ENCODE data around the gene LAMA2. TPM values are rescaled to one million over a fixed set of nuclear protein-coding genes. Genes with fewer than 3 reads are reported as not detected.

The LAMA2 gene
- total and polyA plus RNA-seq, 7 experiments from 2014 or later, result 0.02 to 0.59 (median 0.35) TPM; not detected in 4

DNA sequence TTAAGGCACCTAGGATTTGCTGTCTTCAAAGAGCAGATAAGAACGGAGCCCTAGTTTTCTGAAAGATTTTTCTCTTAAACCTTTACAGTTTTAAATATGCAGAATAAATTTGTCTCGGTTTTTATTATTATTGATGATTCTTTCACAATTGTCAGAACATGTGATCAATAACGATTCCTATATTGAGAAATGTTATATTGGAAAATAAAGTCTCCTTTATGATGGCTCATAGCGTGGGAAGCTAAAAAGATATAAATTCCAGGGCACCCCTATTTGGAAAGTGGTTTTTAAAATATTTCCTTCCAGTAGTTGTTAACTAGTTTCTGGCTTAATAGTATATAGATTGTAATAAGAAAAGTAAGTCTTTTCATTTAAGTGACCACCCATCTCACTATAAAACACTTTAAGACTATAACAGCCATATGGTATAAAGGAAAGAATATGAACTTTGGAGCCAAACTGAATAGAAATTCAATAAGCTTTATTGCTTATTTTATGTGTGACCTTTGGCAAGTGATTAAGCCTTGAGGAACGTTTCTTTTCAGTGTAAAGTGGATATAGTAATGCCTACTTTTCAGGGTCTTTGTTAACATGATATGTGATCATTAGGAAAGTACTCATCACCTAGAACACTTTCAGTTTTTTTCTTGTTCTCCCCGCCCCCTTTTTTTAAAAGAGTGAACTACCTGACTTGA is 369.6 kb downstream of the LAMA2 start:
- ChIA-PET CTCF (interaction anchor here (0.6 to 1.6 kb wide), 3 partner anchors 12 to 1397 kb away, joined by 3 to 4 read pairs (median 4); no protein-coding TSS in a partner anchor), POLR2A (no interaction called here)
- H3K9me3 ChIP-seq (ENCODE audit: control insufficient read depth in 2 of 3, low read length in 3 of 3), result no peaks in the 10 kb centered on the region
- H3K36me3 ChIP-seq (ENCODE audit: control insufficient read depth in 2 of 3, insufficient read depth in 3 of 3, low read length in 3 of 3), result no peaks in the 10 kb centered on the region
- H3K27ac Mint-ChIP-seq, result no peak overlapping the region
- no peaks in the 10 kb centered on the region for H3K4me1 ChIP-seq (ENCODE audit: control insufficient read depth in 2 of 2, insufficient read depth in 2 of 2, low read length in 2 of 2)
- no peaks in the 10 kb centered on the region for H3K9me3 Mint-ChIP-seq
- no peak overlapping the region for H3K27ac ChIP-seq (ENCODE audit: low read depth, low read length)
- no peak overlapping the region for H3K4me3 ChIP-seq (ENCODE audit: low read length)
- peaks cover 0 to 8% (median 0%) of the 10 kb centered on the region in 7 donors for H3K4me1 Mint-ChIP-seq
- no peak for DNase-seq
- intact Hi-C loops (cut with micrococcal nuclease), result loop anchor here (1.0 to 5.0 kb wide), 4 partner anchors 527 to 1785 kb away; no protein-coding TSS in a partner anchor
- H3K36me3 Mint-ChIP-seq, result no peaks in the 10 kb centered on the region
- no peaks in the 10 kb centered on the region for H3K27me3 ChIP-seq (ENCODE audit: control insufficient read depth in 2 of 2, insufficient read depth in 2 of 2, low read length in 2 of 2)
- H3K27me3 Mint-ChIP-seq, result peaks cover 10 to 44% (median 25%) of the 10 kb centered on the region in 5 donors
- no peak for ATAC-seq
- H3K4me3 Mint-ChIP-seq, result no peak overlapping the region

DNA sequence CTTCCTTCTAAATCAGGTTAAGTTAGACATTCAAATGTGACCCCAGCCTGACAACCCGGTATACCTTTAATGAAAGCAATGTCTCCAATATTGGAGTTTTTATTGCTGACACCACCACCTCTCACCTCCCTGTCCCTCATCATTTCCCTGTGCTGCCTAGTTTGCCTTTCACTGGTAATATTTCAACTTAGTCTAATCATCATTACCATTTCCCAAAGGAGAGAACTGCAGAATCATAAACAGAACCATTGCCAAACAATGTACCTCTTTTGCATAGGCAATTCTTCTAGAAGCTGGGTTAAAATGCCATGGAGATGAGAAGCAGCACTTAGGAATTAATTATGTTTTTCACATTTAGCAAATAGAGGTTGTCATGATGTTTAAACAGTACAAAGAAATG is 370.3 kb downstream of the LAMA2 start:
- no peaks in the 10 kb centered on the region for H3K9me3 ChIP-seq (ENCODE audit: control insufficient read depth in 2 of 3, low read length in 3 of 3)
- ChIA-PET CTCF (interaction anchor here (1.6 kb wide), 1 partner anchor 12 kb away, joined by 4 read pairs; no protein-coding TSS in a partner anchor), POLR2A (no interaction called here)
- H3K4me3 ChIP-seq (ENCODE audit: low read length), result no peak overlapping the region
- H3K27me3 Mint-ChIP-seq, result peaks cover 10 to 49% (median 20%) of the 10 kb centered on the region in 5 donors
- no peak overlapping the region for H3K4me3 Mint-ChIP-seq
- no peaks in the 10 kb centered on the region for H3K9me3 Mint-ChIP-seq
- peaks cover 0 to 8% (median 0%) of the 10 kb centered on the region in 7 donors for H3K4me1 Mint-ChIP-seq
- intact Hi-C loops (cut with micrococcal nuclease), result loop anchor here in 1 of 2 donors (5.0 kb wide), 2 partner anchors 1401 to 1786 kb away; no protein-coding TSS in a partner anchor
- no peaks in the 10 kb centered on the region for H3K36me3 ChIP-seq (ENCODE audit: control insufficient read depth in 2 of 3, insufficient read depth in 3 of 3, low read length in 3 of 3)
- no peaks in the 10 kb centered on the region for H3K27me3 ChIP-seq (ENCODE audit: control insufficient read depth in 2 of 2, insufficient read depth in 2 of 2, low read length in 2 of 2)
- no peak for ATAC-seq
- H3K27ac Mint-ChIP-seq, result no peak overlapping the region
- H3K4me1 ChIP-seq (ENCODE audit: control insufficient read depth in 2 of 2, insufficient read depth in 2 of 2, low read length in 2 of 2), result no peaks in the 10 kb centered on the region
- no peaks in the 10 kb centered on the region for H3K36me3 Mint-ChIP-seq
- no peak for DNase-seq
- H3K27ac ChIP-seq (ENCODE audit: low read depth, low read length), result no peak overlapping the region

DNA sequence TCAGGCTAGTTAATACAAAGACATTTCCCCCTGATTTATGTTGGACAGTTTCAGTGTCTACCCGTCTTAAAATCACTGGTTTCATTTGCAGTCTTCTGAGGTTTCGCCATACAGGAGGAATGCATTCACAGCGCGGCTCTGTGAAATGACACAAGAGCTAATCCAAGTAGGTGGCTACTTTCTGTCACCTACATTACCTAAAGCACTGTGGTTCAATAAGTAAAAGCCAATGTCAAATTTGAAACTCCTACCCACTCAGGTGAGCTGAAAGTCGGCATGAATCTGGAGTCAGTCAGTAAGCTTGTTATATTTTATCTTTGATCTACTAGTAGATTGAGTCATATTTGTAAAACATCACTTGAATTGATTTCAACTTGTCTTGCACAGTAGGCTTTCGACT is 370.8 kb downstream of the LAMA2 start:
- Histone ChIP-seq H3K36me3 (ENCODE audit: control insufficient read depth in 2 of 3, insufficient read depth in 3 of 3, low read length in 3 of 3) (no peaks in the 10 kb centered on the region), H3K4me1 (ENCODE audit: control insufficient read depth in 2 of 2, insufficient read depth in 2 of 2, low read length in 2 of 2) (no peaks in the 10 kb centered on the region), H3K4me3 (ENCODE audit: low read length) (no peak overlapping the region), H3K27me3 (ENCODE audit: control insufficient read depth in 2 of 2, insufficient read depth in 2 of 2, low read length in 2 of 2) (no peaks in the 10 kb centered on the region), H3K27ac (ENCODE audit: low read depth, low read length) (no peak overlapping the region), H3K9me3 (ENCODE audit: control insufficient read depth in 2 of 3, low read length in 3 of 3) (no peaks in the 10 kb centered on the region)
- DNase-seq (no peak), ATAC-seq (no peak)
- H3K27ac Mint-ChIP-seq, result no peak overlapping the region
- no peaks in the 10 kb centered on the region for H3K36me3 Mint-ChIP-seq
- peaks cover 9 to 50% (median 18%) of the 10 kb centered on the region in 5 donors for H3K27me3 Mint-ChIP-seq
- ChIA-PET POLR2A (no interaction called here), CTCF (no interaction called here)
- H3K4me1 Mint-ChIP-seq, result peaks cover 0 to 8% (median 0%) of the 10 kb centered on the region in 7 donors
- H3K4me3 Mint-ChIP-seq, result no peak overlapping the region
- no peaks in the 10 kb centered on the region for H3K9me3 Mint-ChIP-seq
- intact Hi-C loops (cut with micrococcal nuclease), result loop anchor here in 1 of 2 donors (5.0 kb wide), 2 partner anchors 1401 to 1786 kb away; no protein-coding TSS in a partner anchor

DNA sequence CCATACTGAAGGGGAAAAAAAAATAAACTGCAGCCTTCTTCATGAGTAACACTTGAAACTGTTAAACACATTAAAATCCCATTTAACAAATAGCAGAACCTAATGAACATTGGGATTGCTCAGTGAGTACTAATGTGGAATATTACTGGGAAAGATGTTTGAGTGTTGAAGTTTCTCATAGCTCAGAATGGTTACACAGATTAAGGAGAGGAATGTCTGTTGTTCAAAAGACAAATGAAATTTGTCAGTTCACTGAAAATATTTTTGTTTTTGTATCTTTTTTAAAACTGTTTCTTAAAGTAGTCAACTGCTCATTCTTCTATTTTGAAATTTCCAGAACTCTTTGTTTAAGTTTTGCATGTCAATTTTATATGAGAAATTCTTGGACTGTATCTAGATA is 374.3 kb downstream of the LAMA2 start:
- H3K27me3 ChIP-seq (ENCODE audit: control insufficient read depth in 2 of 2, insufficient read depth in 2 of 2, low read length in 2 of 2), result no peaks in the 10 kb centered on the region
- H3K4me1 Mint-ChIP-seq, result peaks cover 0 to 4% (median 0%) of the 10 kb centered on the region in 7 donors
- no peaks in the 10 kb centered on the region for H3K9me3 Mint-ChIP-seq
- no peak overlapping the region for H3K27ac Mint-ChIP-seq
- no peak overlapping the region for H3K27ac ChIP-seq (ENCODE audit: low read depth, low read length)
- intact Hi-C loops (cut with micrococcal nuclease), result no loop called here
- H3K9me3 ChIP-seq (ENCODE audit: control insufficient read depth in 2 of 3, low read length in 3 of 3), result no peaks in the 10 kb centered on the region
- H3K4me1 ChIP-seq (ENCODE audit: control insufficient read depth in 2 of 2, insufficient read depth in 2 of 2, low read length in 2 of 2), result no peaks in the 10 kb centered on the region
- CTCF ChIA-PET, result no interaction called here
- H3K4me3 ChIP-seq (ENCODE audit: low read length), result no peak overlapping the region
- H3K36me3 ChIP-seq (ENCODE audit: control insufficient read depth in 2 of 3, insufficient read depth in 3 of 3, low read length in 3 of 3), result no peaks in the 10 kb centered on the region
- POLR2A ChIA-PET, result no interaction called here
- no peak overlapping the region for H3K4me3 Mint-ChIP-seq
- DNase-seq (no peak), ATAC-seq (no peak)
- peaks cover 5 to 36% (median 6%) of the 10 kb centered on the region in 5 donors for H3K27me3 Mint-ChIP-seq
- H3K36me3 Mint-ChIP-seq, result no peaks in the 10 kb centered on the region

DNA sequence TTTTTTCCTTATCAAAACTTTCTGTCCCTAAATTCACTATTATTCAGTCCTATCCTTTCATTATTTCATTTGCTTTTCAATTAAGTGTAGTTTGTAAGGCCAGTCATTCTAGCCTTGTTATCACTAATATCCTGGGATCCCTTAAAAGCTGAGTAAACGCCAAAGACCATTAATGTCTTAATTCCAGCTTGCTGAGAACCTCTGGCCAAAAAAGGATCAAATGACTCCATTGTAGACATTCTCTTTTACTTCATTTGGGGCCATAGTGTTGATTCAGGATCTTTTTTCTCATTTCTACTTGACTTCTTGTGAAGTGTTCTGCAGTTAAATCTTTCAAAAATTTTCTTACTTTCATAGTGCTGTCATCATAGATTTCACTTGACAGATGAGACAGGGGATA is 379.7 kb downstream of the LAMA2 start:
- DNase-seq (no peak), ATAC-seq (no peak)
- POLR2A ChIA-PET, result no interaction called here
- intact Hi-C loops (cut with micrococcal nuclease), result no loop called here
- Histone ChIP-seq H3K4me3 (ENCODE audit: low read length) (no peak overlapping the region), H3K9me3 (ENCODE audit: control insufficient read depth in 2 of 3, low read length in 3 of 3) (no peaks in the 10 kb centered on the region), H3K4me1 (ENCODE audit: control insufficient read depth in 2 of 2, insufficient read depth in 2 of 2, low read length in 2 of 2) (no peaks in the 10 kb centered on the region), H3K36me3 (ENCODE audit: control insufficient read depth in 2 of 3, insufficient read depth in 3 of 3, low read length in 3 of 3) (no peaks in the 10 kb centered on the region), H3K27ac (ENCODE audit: low read depth, low read length) (no peak overlapping the region), H3K27me3 (ENCODE audit: control insufficient read depth in 2 of 2, insufficient read depth in 2 of 2, low read length in 2 of 2) (no peaks in the 10 kb centered on the region)
- Mint-ChIP-seq H3K4me3 (no peak overlapping the region), H3K36me3 (no peaks in the 10 kb centered on the region), H3K9me3 (no peaks in the 10 kb centered on the region), H3K27ac (no peak overlapping the region), H3K27me3 (peaks cover 0 to 18% (median 0%) of the 10 kb centered on the region in 5 donors), H3K4me1 (peaks cover 0 to 2% (median 0%) of the 10 kb centered on the region in 7 donors)
- CTCF ChIA-PET, result no interaction called here

DNA sequence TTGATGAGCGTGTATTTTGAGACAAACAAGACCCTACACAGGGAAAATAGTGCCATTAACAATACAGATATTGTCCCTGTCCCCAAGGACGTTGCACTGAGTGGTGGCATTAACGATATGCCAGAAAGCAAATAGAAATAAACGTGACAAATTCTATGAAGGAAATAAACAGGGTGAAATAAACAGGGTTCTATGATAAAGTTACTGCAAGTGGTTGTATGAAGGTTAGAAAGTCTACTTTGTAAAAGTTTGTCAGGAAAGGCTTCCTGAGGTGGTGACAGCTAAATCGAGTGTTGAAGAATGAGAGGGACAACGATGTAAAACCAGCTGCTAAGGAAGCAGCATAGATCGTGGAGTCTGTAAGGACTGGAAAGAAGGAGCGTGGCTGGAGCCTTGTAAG is 380.2 kb downstream of the LAMA2 start:
- Histone ChIP-seq H3K36me3 (ENCODE audit: control insufficient read depth in 2 of 3, insufficient read depth in 3 of 3, low read length in 3 of 3) (no peaks in the 10 kb centered on the region), H3K27me3 (ENCODE audit: control insufficient read depth in 2 of 2, insufficient read depth in 2 of 2, low read length in 2 of 2) (no peaks in the 10 kb centered on the region), H3K4me1 (ENCODE audit: control insufficient read depth in 2 of 2, insufficient read depth in 2 of 2, low read length in 2 of 2) (no peaks in the 10 kb centered on the region), H3K4me3 (ENCODE audit: low read length) (no peak overlapping the region), H3K27ac (ENCODE audit: low read depth, low read length) (no peak overlapping the region), H3K9me3 (ENCODE audit: control insufficient read depth in 2 of 3, low read length in 3 of 3) (no peaks in the 10 kb centered on the region)
- no peak overlapping the region for H3K4me3 Mint-ChIP-seq
- no peaks in the 10 kb centered on the region for H3K9me3 Mint-ChIP-seq
- ATAC-seq (no peak), DNase-seq (no peak)
- intact Hi-C loops (cut with micrococcal nuclease), result no loop called here
- ChIA-PET CTCF (no interaction called here), POLR2A (no interaction called here)
- no peak overlapping the region for H3K27ac Mint-ChIP-seq
- H3K4me1 Mint-ChIP-seq, result peaks cover 0 to 2% (median 0%) of the 10 kb centered on the region in 7 donors
- peaks cover 0 to 15% (median 0%) of the 10 kb centered on the region in 5 donors for H3K27me3 Mint-ChIP-seq
- H3K36me3 Mint-ChIP-seq, result no peaks in the 10 kb centered on the region
